T-helper 17 cell (primary cell): Measurements from ENCODE around the gene SFMBT2. TPM values are rescaled to one million over a fixed set of nuclear protein-coding genes. Genes with fewer than 3 reads are reported as not detected.

ENCODE experiments used
- ATAC-seq: fragments of 150-1000 bp; cut with Tn5 transposase; 2 replicates; pipeline ENCODE4 v1.10.0; 2021; ENCODE audit warnings: mild to moderate bottlenecking, moderate library complexity
- DNase-seq, 3 donors: peaks; one replicate each; pipeline versions ENCODE4 v3.0.0 to v3.0.0-alpha.2; 2020 to 2021
- H3K9me3 ChIP-seq: one replicate; pipeline ENCODE4 v1.7.0; 2013; ENCODE audit warnings: low read length, mild to moderate bottlenecking; ENCODE audit not compliant: control insufficient read depth, poor library complexity, severe bottlenecking
- H3K27ac Mint-ChIP-seq: one replicate; pipeline ENCODE4 v1.8.0; 2022; ENCODE audit warnings: mild to moderate bottlenecking, moderate library complexity, mixed read lengths
- H3K27me3 Mint-ChIP-seq: one replicate; pipeline ENCODE4 v1.8.0; 2022; ENCODE audit warnings: mixed read lengths
- H3K36me3 Mint-ChIP-seq: one replicate; pipeline ENCODE4 v1.8.0; 2022; ENCODE audit warnings: low read depth, mixed read lengths
- H3K4me1 Mint-ChIP-seq: one replicate; pipeline ENCODE4 v1.8.0; 2022; ENCODE audit warnings: mild to moderate bottlenecking, mixed read lengths
- H3K4me3 Mint-ChIP-seq: one replicate; pipeline ENCODE4 v1.8.0; 2022; ENCODE audit warnings: mild to moderate bottlenecking, moderate library complexity, mixed read lengths
- total RNA-seq, 4 donors: library from RNA in 2 of 4; stranded (reverse) in 2 of 4; gene quantifications; one replicate each; pipeline ENCODE4 v1.2.3 and lab custom pipeline; 2022 to 2026

SFMBT2 gene
- total RNA-seq, 2 donors from 2014 or later: 18.2 to 19.4 TPM

GRCh38 chr10:7362471-7362870 lies 48.4 kb downstream of the SFMBT2 start:
- ATAC-seq (no peak), DNase-seq (no peak)
- Mint-ChIP-seq H3K27me3 (no peaks in the 10 kb centered on the region), H3K4me3 (no peak overlapping the region), H3K27ac (no peak overlapping the region), H3K36me3 (peaks cover 28% of the 10 kb centered on the region), H3K4me1 (peaks cover 11% of the 10 kb centered on the region)
- H3K9me3 ChIP-seq: no peaks in the 10 kb centered on the region

- DNase-seq (no peak), ATAC-seq (no peak)
- peaks cover 11% of the 10 kb centered on the region for H3K4me1 Mint-ChIP-seq
- no peak overlapping the region for H3K27ac Mint-ChIP-seq
- peaks cover 28% of the 10 kb centered on the region for H3K36me3 Mint-ChIP-seq
- H3K4me3 Mint-ChIP-seq: no peak overlapping the region
- no peaks in the 10 kb centered on the region for H3K9me3 ChIP-seq
- H3K27me3 Mint-ChIP-seq: no peaks in the 10 kb centered on the region
Measured at GRCh38 chr10:7361316-7361715, 49.5 kb downstream of the SFMBT2 start.

GRCh38 chr10:7359954-7360353 lies 50.9 kb downstream of the SFMBT2 start:
- no peak overlapping the region for H3K27ac Mint-ChIP-seq
- peaks cover 21% of the 10 kb centered on the region for H3K36me3 Mint-ChIP-seq
- no peak for DNase-seq
- H3K4me3 Mint-ChIP-seq: no peak overlapping the region
- H3K9me3 ChIP-seq: no peaks in the 10 kb centered on the region
- H3K27me3 Mint-ChIP-seq: no peaks in the 10 kb centered on the region
- ATAC-seq: no peak
- peaks cover 7% of the 10 kb centered on the region for H3K4me1 Mint-ChIP-seq

- Mint-ChIP-seq H3K36me3 (peaks cover 19% of the 10 kb centered on the region), H3K27ac (no peak overlapping the region), H3K4me3 (no peak overlapping the region), H3K4me1 (peaks cover 6% of the 10 kb centered on the region), H3K27me3 (no peaks in the 10 kb centered on the region)
- DNase-seq (no peak), ATAC-seq (no peak)
- no peaks in the 10 kb centered on the region for H3K9me3 ChIP-seq
Measured at GRCh38 chr10:7359356-7359755, 51.5 kb downstream of the SFMBT2 start.

- no peak overlapping the region for H3K4me3 Mint-ChIP-seq
Measured at GRCh38 chr10:7357193-7357592, 53.6 kb downstream of the SFMBT2 start.

GRCh38 chr10:7354330-7355047 lies 56.3 kb downstream of the SFMBT2 start:
- H3K4me1 Mint-ChIP-seq: peaks cover 8% of the 10 kb centered on the region
- no peaks in the 10 kb centered on the region for H3K9me3 ChIP-seq
- H3K27me3 Mint-ChIP-seq: no peaks in the 10 kb centered on the region
- ATAC-seq (no peak), DNase-seq (no peak)
- H3K27ac Mint-ChIP-seq: no peak overlapping the region
- peaks cover 13% of the 10 kb centered on the region for H3K36me3 Mint-ChIP-seq
- H3K4me3 Mint-ChIP-seq: no peak overlapping the region

More at GRCh38 chr10:7357193-7357592, 53.6 kb downstream of the SFMBT2 start:
- ATAC-seq: no peak
- Mint-ChIP-seq H3K27me3 (no peaks in the 10 kb centered on the region), H3K4me1 (peaks cover 8% of the 10 kb centered on the region), H3K27ac (no peak overlapping the region), H3K36me3 (peaks cover 18% of the 10 kb centered on the region)
- H3K9me3 ChIP-seq: no peaks in the 10 kb centered on the region
- no peak for DNase-seq

GRCh38 chr10:7351894-7352293 lies 58.9 kb downstream of the SFMBT2 start:
- no peak for ATAC-seq
- Mint-ChIP-seq H3K27ac (no peak overlapping the region), H3K4me3 (no peak overlapping the region), H3K4me1 (peaks cover 5% of the 10 kb centered on the region), H3K36me3 (peaks cover 2% of the 10 kb centered on the region), H3K27me3 (no peaks in the 10 kb centered on the region)
- H3K9me3 ChIP-seq: no peaks in the 10 kb centered on the region
- DNase-seq: no peak

- H3K9me3 ChIP-seq: no peaks in the 10 kb centered on the region
- ATAC-seq (no peak), DNase-seq (no peak)
- Mint-ChIP-seq H3K36me3 (peaks cover 2% of the 10 kb centered on the region), H3K27ac (no peak overlapping the region), H3K4me1 (peaks cover 9% of the 10 kb centered on the region), H3K4me3 (no peak overlapping the region), H3K27me3 (no peaks in the 10 kb centered on the region)
Measured at GRCh38 chr10:7350541-7351195, 60.2 kb downstream of the SFMBT2 start.

- no peak overlapping the region for H3K4me3 Mint-ChIP-seq
- H3K4me1 Mint-ChIP-seq: peaks cover 9% of the 10 kb centered on the region
- no peak overlapping the region for H3K27ac Mint-ChIP-seq
- peaks cover 6% of the 10 kb centered on the region for H3K36me3 Mint-ChIP-seq
- ATAC-seq: no peak
- H3K9me3 ChIP-seq: no peaks in the 10 kb centered on the region
- no peak for DNase-seq
- H3K27me3 Mint-ChIP-seq: no peaks in the 10 kb centered on the region
Measured at GRCh38 chr10:7345717-7346116, 65.1 kb downstream of the SFMBT2 start.

- DNase-seq (no peak), ATAC-seq (no peak)
- Mint-ChIP-seq H3K36me3 (peaks cover 12% of the 10 kb centered on the region), H3K27ac (no peak overlapping the region), H3K4me3 (no peak overlapping the region), H3K27me3 (no peaks in the 10 kb centered on the region), H3K4me1 (peaks cover 20% of the 10 kb centered on the region)
- H3K9me3 ChIP-seq: no peaks in the 10 kb centered on the region
Measured at GRCh38 chr10:7343040-7343439, 67.8 kb downstream of the SFMBT2 start.

- no peak overlapping the region for H3K27ac Mint-ChIP-seq
- H3K4me1 Mint-ChIP-seq: peaks cover 33% of the 10 kb centered on the region
- DNase-seq (no peak), ATAC-seq (no peak)
- H3K27me3 Mint-ChIP-seq: no peaks in the 10 kb centered on the region
- no peaks in the 10 kb centered on the region for H3K9me3 ChIP-seq
- no peak overlapping the region for H3K4me3 Mint-ChIP-seq
- peaks cover 13% of the 10 kb centered on the region for H3K36me3 Mint-ChIP-seq
Measured at GRCh38 chr10:7340179-7340874, 70.5 kb downstream of the SFMBT2 start.

- Mint-ChIP-seq H3K27ac (no peak overlapping the region), H3K4me3 (no peak overlapping the region), H3K4me1 (peaks cover 33% of the 10 kb centered on the region), H3K27me3 (no peaks in the 10 kb centered on the region), H3K36me3 (peaks cover 13% of the 10 kb centered on the region)
- DNase-seq: no peak
- H3K9me3 ChIP-seq: no peaks in the 10 kb centered on the region
- ATAC-seq: no peak
Measured at GRCh38 chr10:7339510-7339909, 71.3 kb downstream of the SFMBT2 start.

- H3K9me3 ChIP-seq: no peaks in the 10 kb centered on the region
- no peak for ATAC-seq
- peaks cover 11% of the 10 kb centered on the region for H3K36me3 Mint-ChIP-seq
- no peak overlapping the region for H3K4me3 Mint-ChIP-seq
- H3K4me1 Mint-ChIP-seq: peaks cover 39% of the 10 kb centered on the region
- H3K27me3 Mint-ChIP-seq: no peaks in the 10 kb centered on the region
- H3K27ac Mint-ChIP-seq: peak overlapping the region; percentile 0
- DNase-seq: no peak
Measured at GRCh38 chr10:7338469-7338868, 72.4 kb downstream of the SFMBT2 start.
